Central memory CD8-positive, alpha-beta T cell (primary cell): ENCODE results near the gene BANP.
"Not testable (repeated sequence)": the region's sequence is repeated elsewhere in the genome, so short reads cannot be mapped to it uniquely, and the experiment has no call there.

ENCODE experiments used
- ATAC-seq: fragments of 150-1000 bp; cut with Tn5 transposase; replicated peaks from 2 replicates; pipeline ENCODE4 v1.10.0; 2022; ENCODE audit warnings: mild to moderate bottlenecking, moderate FRiP score, moderate number of reproducible peaks; ENCODE audit not compliant: poor library complexity, severe bottlenecking; ENCODE audit errors: extremely low read depth
- DNase-seq, 2 donors: peaks; one replicate each; pipeline ENCODE4 v3.0.0; 2021; ENCODE audit warnings: low spot score in 2 of 2
- H3K27ac Mint-ChIP-seq: one replicate; pipeline ENCODE4 v1.8.0; 2022; ENCODE audit warnings: low read depth, mild to moderate bottlenecking, moderate library complexity, mixed read lengths
- H3K27me3 Mint-ChIP-seq: one replicate; pipeline ENCODE4 v1.8.0; 2022; ENCODE audit warnings: mixed read lengths
- H3K36me3 Mint-ChIP-seq: one replicate; pipeline ENCODE4 v1.8.0; 2022; ENCODE audit warnings: mild to moderate bottlenecking, moderate library complexity, mixed read lengths; ENCODE audit not compliant: insufficient read depth
- H3K4me1 Mint-ChIP-seq: one replicate; pipeline ENCODE4 v1.8.0; 2022; ENCODE audit warnings: mixed read lengths
- H3K4me3 Mint-ChIP-seq: one replicate; pipeline ENCODE4 v1.8.0; 2022; ENCODE audit warnings: mild to moderate bottlenecking, moderate library complexity, mixed read lengths
- H3K9me3 Mint-ChIP-seq: one replicate; pipeline ENCODE4 v1.8.0; 2022; ENCODE audit warnings: mixed read lengths

The BANP gene

DNA sequence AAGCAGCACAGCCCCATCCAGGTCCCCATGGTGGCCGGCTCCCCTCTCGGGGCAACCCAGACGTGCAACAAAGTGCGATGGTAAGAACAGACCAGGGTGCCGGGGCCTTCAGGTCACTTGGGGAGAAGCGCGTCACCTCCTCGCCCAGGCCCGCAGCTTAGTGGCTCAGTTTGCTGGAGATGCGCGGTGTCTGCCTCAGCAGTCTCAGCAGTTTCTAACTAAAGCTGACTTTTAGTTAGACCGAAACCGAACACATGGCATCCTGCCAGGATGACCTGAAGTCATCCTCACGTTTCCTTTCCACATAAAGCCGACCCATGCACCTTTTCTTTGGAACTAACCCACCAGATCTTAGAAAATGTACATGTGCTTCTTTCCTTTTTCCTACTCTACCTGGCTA, 32.9 kb downstream of the BANP start:
- H3K27ac Mint-ChIP-seq, DNase-seq, H3K4me3 Mint-ChIP-seq, H3K27me3 Mint-ChIP-seq, H3K9me3 Mint-ChIP-seq, ATAC-seq: not testable (repeated sequence)
- Mint-ChIP-seq H3K4me1 (peaks cover 45% of the 10 kb centered on the region), H3K36me3 (peaks cover 26% of the 10 kb centered on the region)

GRCh38 chr16:87984632-87985267, 33.5 kb downstream of the BANP start:
- ATAC-seq (no peak), DNase-seq (no peak)
- H3K27ac Mint-ChIP-seq = no peak overlapping the region
- no peak overlapping the region for H3K4me3 Mint-ChIP-seq
- no peaks in the 10 kb centered on the region for H3K9me3 Mint-ChIP-seq
- peaks cover 39% of the 10 kb centered on the region for H3K4me1 Mint-ChIP-seq
- no peaks in the 10 kb centered on the region for H3K27me3 Mint-ChIP-seq
- H3K36me3 Mint-ChIP-seq = peaks cover 25% of the 10 kb centered on the region

DNA sequence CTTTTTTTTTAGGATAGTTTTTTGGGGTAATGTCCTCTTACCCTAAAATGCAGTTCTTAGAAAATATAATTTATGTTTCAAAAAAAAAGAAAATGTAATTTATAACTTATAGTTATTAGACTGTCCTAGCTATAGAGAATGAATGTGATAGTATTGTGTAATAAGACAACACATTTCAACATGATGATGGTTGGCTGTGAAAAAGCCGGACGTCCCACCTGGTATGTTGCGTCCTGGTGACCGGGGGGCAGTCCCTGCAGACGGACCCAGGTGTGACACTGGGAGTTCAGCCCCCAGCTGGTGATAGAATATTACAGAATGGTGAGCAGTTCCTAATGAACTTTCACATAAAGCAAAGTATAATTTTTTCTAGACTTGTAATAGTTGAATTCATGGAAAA, 34.3 kb downstream of the BANP start:
- H3K4me1 Mint-ChIP-seq = peaks cover 32% of the 10 kb centered on the region
- H3K27me3 Mint-ChIP-seq, ATAC-seq, H3K9me3 Mint-ChIP-seq, H3K27ac Mint-ChIP-seq, DNase-seq, H3K4me3 Mint-ChIP-seq: not testable (repeated sequence)
- H3K36me3 Mint-ChIP-seq = peaks cover 22% of the 10 kb centered on the region

GRCh38 chr16:87986361-87986849, 35.2 kb downstream of the BANP start:
- ATAC-seq = peak; percentile 77
- H3K27me3 Mint-ChIP-seq, H3K4me3 Mint-ChIP-seq, DNase-seq, H3K9me3 Mint-ChIP-seq: not testable (repeated sequence)
- Mint-ChIP-seq H3K27ac (peak overlapping the region; percentile 38), H3K4me1 (peaks cover 24% of the 10 kb centered on the region), H3K36me3 (peaks cover 23% of the 10 kb centered on the region)

- DNase-seq, H3K4me3 Mint-ChIP-seq, H3K27me3 Mint-ChIP-seq, H3K9me3 Mint-ChIP-seq, ATAC-seq, H3K4me1 Mint-ChIP-seq, H3K27ac Mint-ChIP-seq: not testable (repeated sequence)
- H3K36me3 Mint-ChIP-seq = peaks cover 17% of the 10 kb centered on the region
Observed at GRCh38 chr16:87988596-87988995, 37.4 kb downstream of the BANP start.

- H3K27ac Mint-ChIP-seq, H3K4me3 Mint-ChIP-seq, H3K9me3 Mint-ChIP-seq, ATAC-seq, DNase-seq, H3K27me3 Mint-ChIP-seq, H3K4me1 Mint-ChIP-seq: not testable (repeated sequence)
- H3K36me3 Mint-ChIP-seq = peaks cover 16% of the 10 kb centered on the region
Observed at GRCh38 chr16:87990254-87990653, 39.0 kb downstream of the BANP start.

DNA sequence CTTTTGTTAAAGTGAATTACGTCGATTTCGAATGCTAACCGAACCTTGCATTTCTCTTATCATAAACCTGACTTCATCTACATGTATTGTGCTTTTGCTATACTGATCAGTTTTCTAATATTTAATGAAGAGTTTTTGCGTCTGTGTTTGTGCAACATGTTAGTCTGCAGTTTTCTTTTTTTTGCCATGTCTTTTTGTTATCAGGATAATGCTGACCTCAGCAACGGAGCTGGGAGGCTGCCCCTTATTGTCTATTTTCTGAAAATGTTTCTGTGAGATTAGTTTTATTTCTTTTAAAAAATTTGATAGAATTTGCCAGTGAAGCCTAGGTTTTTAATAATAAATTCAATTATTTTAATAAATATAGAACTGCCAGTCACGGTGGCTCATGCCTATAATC, 40.9 kb downstream of the BANP start:
- DNase-seq, H3K4me3 Mint-ChIP-seq, H3K27me3 Mint-ChIP-seq, H3K9me3 Mint-ChIP-seq, H3K4me1 Mint-ChIP-seq, H3K27ac Mint-ChIP-seq, ATAC-seq: not testable (repeated sequence)
- H3K36me3 Mint-ChIP-seq = peaks cover 12% of the 10 kb centered on the region

GRCh38 chr16:87993901-87994300, 42.7 kb downstream of the BANP start:
- H3K36me3 Mint-ChIP-seq = peaks cover 6% of the 10 kb centered on the region
- H3K9me3 Mint-ChIP-seq = no peaks in the 10 kb centered on the region
- peaks cover 13% of the 10 kb centered on the region for H3K4me1 Mint-ChIP-seq
- ATAC-seq (no peak), DNase-seq (no peak)
- no peak overlapping the region for H3K4me3 Mint-ChIP-seq
- H3K27ac Mint-ChIP-seq = no peak overlapping the region
- no peaks in the 10 kb centered on the region for H3K27me3 Mint-ChIP-seq

GRCh38 chr16:87995644-87996043, 44.4 kb downstream of the BANP start:
- Mint-ChIP-seq H3K9me3 (no peaks in the 10 kb centered on the region), H3K27me3 (no peaks in the 10 kb centered on the region), H3K36me3 (peaks cover 4% of the 10 kb centered on the region), H3K4me3 (no peak overlapping the region), H3K4me1 (peaks cover 13% of the 10 kb centered on the region), H3K27ac (no peak overlapping the region)
- DNase-seq = no peak
- no peak for ATAC-seq

GRCh38 chr16:87996962-87997880, 46.0 kb downstream of the BANP start:
- Mint-ChIP-seq H3K9me3 (no peaks in the 10 kb centered on the region), H3K4me1 (peaks cover 19% of the 10 kb centered on the region), H3K36me3 (peaks cover 4% of the 10 kb centered on the region), H3K27ac (peak overlapping the region; percentile 36), H3K4me3 (no peak overlapping the region), H3K27me3 (no peaks in the 10 kb centered on the region)
- DNase-seq (no peak), ATAC-seq (no peak)

DNA sequence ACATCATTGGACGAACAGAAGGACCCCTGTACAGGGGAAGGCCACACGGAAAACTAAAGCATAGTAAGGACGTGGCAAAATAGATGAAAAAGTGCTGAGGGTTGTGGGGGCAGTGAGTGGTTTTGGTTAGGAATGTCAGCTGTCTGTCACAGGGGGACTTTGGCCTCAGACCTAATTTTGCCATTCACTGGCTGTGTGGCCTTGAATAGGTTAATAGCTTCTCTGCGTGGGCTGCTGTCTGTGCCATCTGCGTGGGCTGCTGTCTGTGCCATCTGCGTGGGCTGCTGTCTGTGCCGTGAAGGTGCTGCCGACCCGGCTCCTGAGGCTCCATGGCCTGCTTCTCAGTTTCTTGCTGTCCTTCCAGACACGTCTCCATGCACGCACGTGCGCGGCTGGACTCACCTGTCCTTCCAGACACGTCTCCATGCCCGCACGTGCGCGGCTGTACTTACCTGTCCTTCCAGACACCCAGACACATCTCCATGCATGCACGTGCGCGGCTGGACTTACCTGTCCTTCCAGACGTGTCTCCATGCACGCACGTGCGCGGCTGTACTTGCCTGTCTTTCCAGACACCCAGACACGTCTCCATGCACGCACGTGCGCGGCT, 47.1 kb downstream of the BANP start:
- not testable (repeated sequence) for H3K27ac Mint-ChIP-seq, H3K27me3 Mint-ChIP-seq, H3K4me3 Mint-ChIP-seq, DNase-seq, ATAC-seq, H3K9me3 Mint-ChIP-seq, H3K36me3 Mint-ChIP-seq
- H3K4me1 Mint-ChIP-seq = peaks cover 24% of the 10 kb centered on the region

- not testable (repeated sequence) for H3K36me3 Mint-ChIP-seq, ATAC-seq, DNase-seq, H3K4me3 Mint-ChIP-seq, H3K27ac Mint-ChIP-seq, H3K9me3 Mint-ChIP-seq, H3K27me3 Mint-ChIP-seq
- H3K4me1 Mint-ChIP-seq = peaks cover 26% of the 10 kb centered on the region
Observed at GRCh38 chr16:87998992-87999391, 47.8 kb downstream of the BANP start.
